HepG2 (cell line): Measurements from ENCODE around the gene PYGO1. TPM values are rescaled to one million over a fixed set of nuclear protein-coding genes. Genes with fewer than 3 reads are reported as not detected.

Experiments
- FOXK2 ChIP-seq: fragments of 450-650 bp; IDR thresholded peaks from 2 replicates; pipeline ENCODE4 v1.6.1; 2016
- GTF2F1 ChIP-seq: fragments of 150-350 bp; IDR thresholded peaks from 2 replicates; pipeline ENCODE4 v1.6.1; 2014; ENCODE audit warnings: low read length
- MEIS2 ChIP-seq: sonication (generic); formaldehyde crosslinking; IDR thresholded peaks from 2 replicates; pipeline ENCODE4 v1.9.0; 2021; ENCODE audit warnings: mild to moderate bottlenecking, missing genetic modification reagents
- NFE2L1 ChIP-seq: sonication (generic); formaldehyde crosslinking; IDR thresholded peaks from 2 replicates; pipeline ENCODE4 v1.4.0; 2020; ENCODE audit warnings: missing genetic modification reagents, mild to moderate bottlenecking, borderline replicate concordance
- NR2F6 ChIP-seq, 2 experiments: IDR thresholded peaks; 2 replicates each; pipeline ENCODE4 v1.6.1; 2016; ENCODE audit warnings: antibody characterized with exemption in 1 of 2, mild to moderate bottlenecking in 1 of 2
- REXO4 ChIP-seq: sonication (generic); formaldehyde crosslinking; IDR thresholded peaks from 2 replicates; pipeline ENCODE4 v1.8.0; 2022; ENCODE audit warnings: missing genetic modification reagents, mild to moderate bottlenecking, borderline replicate concordance
- TAF15 ChIP-seq: fragments of 200-400 bp; formaldehyde crosslinking; IDR thresholded peaks from one replicate; pipeline ENCODE4 v1.6.1; 2018; ENCODE audit warnings: mild to moderate bottlenecking, low read depth, low read length; ENCODE audit not compliant: poor library complexity, severe bottlenecking
- TCF12 ChIP-seq, 2 experiments: fragments of 450-650 bp in 1 of 2; sonication (generic) in 1 of 2; formaldehyde crosslinking in 1 of 2; IDR thresholded peaks; 2 replicates each; pipeline versions ENCODE4 v1.6.1 to v1.8.0; 2017 to 2022; ENCODE audit warnings: antibody characterized with exemption in 1 of 2, mild to moderate bottlenecking in 1 of 2, missing genetic modification reagents in 1 of 2, moderate library complexity in 1 of 2
- ZNF30 ChIP-seq: sonication (generic); formaldehyde crosslinking; IDR thresholded peaks from 2 replicates; pipeline ENCODE4 v1.5.0; 2020; ENCODE audit warnings: mild to moderate bottlenecking, missing genetic modification reagents
- ZNF383 ChIP-seq: sonication (generic); formaldehyde crosslinking; IDR thresholded peaks from 2 replicates; pipeline ENCODE4 v1.4.0; 2020; ENCODE audit warnings: missing genetic modification reagents, mild to moderate bottlenecking, borderline replicate concordance
- ZNF451 ChIP-seq: sonication (generic); formaldehyde crosslinking; IDR thresholded peaks from 2 replicates; pipeline ENCODE4 v1.5.0; 2020; ENCODE audit warnings: mild to moderate bottlenecking, missing genetic modification reagents
- ZNF577 ChIP-seq: sonication (generic); formaldehyde crosslinking; IDR thresholded peaks from 2 replicates; pipeline ENCODE4 v1.4.0; 2020; ENCODE audit warnings: mild to moderate bottlenecking, low read depth, missing genetic modification reagents, borderline replicate concordance
- ZNF616 ChIP-seq: sonication (generic); formaldehyde crosslinking; IDR thresholded peaks from 2 replicates; pipeline ENCODE4 v1.5.0; 2020; ENCODE audit warnings: low read depth, mild to moderate bottlenecking, missing genetic modification reagents
- polyA plus RNA-seq, 8 experiments: library from polyadenylated mRNA; depleted of rRNA in 3 of 8; stranded (reverse) in 7 of 8; unstranded in 1 of 8; fragments of >200 nt; fragmentation: Illumina TruSeq in 4 of 8; extraction: Trizol in 4 of 8; gene quantifications; 2 replicates each; pipeline versions ENCODE4 v1.2.1 to v1.2.3, GENCODE V29; 2011 to 2016; ENCODE audit warnings: low read depth in 4 of 8, missing spikeins in 1 of 8, mixed read lengths in 1 of 8; ENCODE audit not compliant: insufficient read depth in 1 of 8
- total RNA-seq, 5 experiments: library from RNA; depleted of rRNA; stranded (reverse); fragments of >200 nt; fragmentation: Illumina TruSeq; extraction: Trizol; gene quantifications; 2 replicates each; pipeline ENCODE4 v1.2.3, GENCODE V29; 2016; ENCODE audit warnings: low read depth in 1 of 5
- TF ChIP-seq, protein P1 (sequence below): sonication (generic); formaldehyde crosslinking; IDR thresholded peaks from 2 replicates; pipeline ENCODE4 v1.4.0; 2020; ENCODE audit warnings: missing genetic modification reagents, borderline replicate concordance
- TF ChIP-seq, protein P2 (sequence below): sonication (generic); formaldehyde crosslinking; IDR thresholded peaks from 2 replicates; pipeline ENCODE4 v1.5.1; 2020; ENCODE audit warnings: missing genetic modification reagents, mild to moderate bottlenecking, borderline replicate concordance
- TF ChIP-seq, protein P3 (sequence below): sonication (generic); formaldehyde crosslinking; IDR thresholded peaks from 2 replicates; pipeline ENCODE4 v1.4.0; 2020; ENCODE audit warnings: missing genetic modification reagents, low read depth, mild to moderate bottlenecking, borderline replicate concordance
- TF ChIP-seq, protein P4 (sequence below), 2 experiments: sonication (generic) in 1 of 2; formaldehyde crosslinking in 1 of 2; IDR thresholded peaks; 2 replicates each; pipeline versions ENCODE4 v1.4.0 to v1.6.1; 2016 to 2020; ENCODE audit warnings: borderline replicate concordance in 1 of 2, low read depth in 1 of 2, mild to moderate bottlenecking in 1 of 2, missing genetic modification reagents in 1 of 2
- TF ChIP-seq, protein P5 (sequence below): sonication (generic); formaldehyde crosslinking; IDR thresholded peaks from 2 replicates; pipeline ENCODE4 v1.4.0; 2020; ENCODE audit warnings: missing genetic modification reagents, borderline replicate concordance

The PYGO1 gene
- total and polyA plus RNA-seq, 2 of the 13 experiments (the other 11 are each of a cell fraction or from before 2014, with no cell fraction given) = 1.1 to 1.8 TPM

DNA sequence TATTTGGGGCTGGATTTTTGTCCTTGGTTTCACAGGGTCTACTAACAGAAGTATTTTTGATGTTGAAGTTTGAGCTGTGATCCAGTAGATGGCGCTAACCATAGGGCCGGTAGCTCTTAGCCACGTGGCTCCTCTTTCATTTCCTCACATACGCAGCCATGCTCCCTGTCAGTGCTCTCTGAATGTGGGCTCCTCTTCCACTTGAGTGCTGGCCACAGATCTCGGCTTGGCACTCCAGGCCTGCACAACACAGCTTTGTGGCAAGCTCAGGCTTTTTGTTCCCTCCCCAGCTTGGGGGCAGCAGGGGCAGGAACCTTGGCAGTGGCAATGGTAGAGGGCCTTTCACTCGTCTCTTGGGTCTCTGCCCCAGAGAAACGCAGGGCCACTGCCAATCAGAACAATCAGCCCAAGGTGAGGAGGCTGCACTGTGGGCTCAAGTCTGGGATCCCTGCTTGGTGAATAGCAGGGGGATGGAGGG lies 61.5 kb downstream of the PYGO1 start (continued):
- TF ChIP-seq, protein P1, sequence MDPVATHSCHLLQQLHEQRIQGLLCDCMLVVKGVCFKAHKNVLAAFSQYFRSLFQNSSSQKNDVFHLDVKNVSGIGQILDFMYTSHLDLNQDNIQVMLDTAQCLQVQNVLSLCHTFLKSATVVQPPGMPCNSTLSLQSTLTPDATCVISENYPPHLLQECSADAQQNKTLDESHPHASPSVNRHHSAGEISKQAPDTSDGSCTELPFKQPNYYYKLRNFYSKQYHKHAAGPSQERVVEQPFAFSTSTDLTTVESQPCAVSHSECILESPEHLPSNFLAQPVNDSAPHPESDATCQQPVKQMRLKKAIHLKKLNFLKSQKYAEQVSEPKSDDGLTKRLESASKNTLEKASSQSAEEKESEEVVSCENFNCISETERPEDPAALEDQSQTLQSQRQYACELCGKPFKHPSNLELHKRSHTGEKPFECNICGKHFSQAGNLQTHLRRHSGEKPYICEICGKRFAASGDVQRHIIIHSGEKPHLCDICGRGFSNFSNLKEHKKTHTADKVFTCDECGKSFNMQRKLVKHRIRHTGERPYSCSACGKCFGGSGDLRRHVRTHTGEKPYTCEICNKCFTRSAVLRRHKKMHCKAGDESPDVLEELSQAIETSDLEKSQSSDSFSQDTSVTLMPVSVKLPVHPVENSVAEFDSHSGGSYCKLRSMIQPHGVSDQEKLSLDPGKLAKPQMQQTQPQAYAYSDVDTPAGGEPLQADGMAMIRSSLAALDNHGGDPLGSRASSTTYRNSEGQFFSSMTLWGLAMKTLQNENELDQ (CRISPR knock-in tag) = no peak
- TF ChIP-seq, protein P2, sequence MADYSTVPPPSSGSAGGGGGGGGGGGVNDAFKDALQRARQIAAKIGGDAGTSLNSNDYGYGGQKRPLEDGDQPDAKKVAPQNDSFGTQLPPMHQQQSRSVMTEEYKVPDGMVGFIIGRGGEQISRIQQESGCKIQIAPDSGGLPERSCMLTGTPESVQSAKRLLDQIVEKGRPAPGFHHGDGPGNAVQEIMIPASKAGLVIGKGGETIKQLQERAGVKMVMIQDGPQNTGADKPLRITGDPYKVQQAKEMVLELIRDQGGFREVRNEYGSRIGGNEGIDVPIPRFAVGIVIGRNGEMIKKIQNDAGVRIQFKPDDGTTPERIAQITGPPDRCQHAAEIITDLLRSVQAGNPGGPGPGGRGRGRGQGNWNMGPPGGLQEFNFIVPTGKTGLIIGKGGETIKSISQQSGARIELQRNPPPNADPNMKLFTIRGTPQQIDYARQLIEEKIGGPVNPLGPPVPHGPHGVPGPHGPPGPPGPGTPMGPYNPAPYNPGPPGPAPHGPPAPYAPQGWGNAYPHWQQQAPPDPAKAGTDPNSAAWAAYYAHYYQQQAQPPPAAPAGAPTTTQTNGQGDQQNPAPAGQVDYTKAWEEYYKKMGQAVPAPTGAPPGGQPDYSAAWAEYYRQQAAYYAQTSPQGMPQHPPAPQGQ (CRISPR knock-in tag) = no peak
- TF ChIP-seq, protein P3, sequence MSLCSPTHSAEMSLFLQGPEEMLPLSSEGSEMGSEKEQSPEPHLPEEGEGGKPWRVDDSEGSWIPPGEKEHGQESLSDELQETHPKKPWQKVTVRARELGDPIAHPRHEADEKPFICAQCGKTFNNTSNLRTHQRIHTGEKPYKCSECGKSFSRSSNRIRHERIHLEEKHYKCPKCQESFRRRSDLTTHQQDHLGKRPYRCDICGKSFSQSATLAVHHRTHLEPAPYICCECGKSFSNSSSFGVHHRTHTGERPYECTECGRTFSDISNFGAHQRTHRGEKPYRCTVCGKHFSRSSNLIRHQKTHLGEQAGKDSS = peak; percentile 95
- TF ChIP-seq ZNF30 (CRISPR knock-in tag) (no peak), NR2F6 (IDR thresholded peaks at IDR 0.05) (no peak), NR2F6 (CRISPR knock-in tag; IDR thresholded peaks at IDR 0.05) (no peak), MEIS2 (CRISPR knock-in tag) (0 out of 2 replicates have a peak, but pooled peaks have one; percentile 19), ZNF577 (no peak), NFE2L1 (CRISPR knock-in tag) (no peak), ZNF451 (CRISPR knock-in tag) (0 out of 2 replicates have a peak, but pooled peaks have one; percentile 31), FOXK2 (no peak), GTF2F1 (no peak), TAF15 (no peak), ZNF616 (no peak), REXO4 (CRISPR knock-in tag) (no peak), ZNF383 (no peak), TCF12 (IDR thresholded peaks at IDR 0.05) (no peak), TCF12 (CRISPR knock-in tag; IDR thresholded peaks at IDR 0.05) (no peak)
- TF ChIP-seq, protein P4, sequence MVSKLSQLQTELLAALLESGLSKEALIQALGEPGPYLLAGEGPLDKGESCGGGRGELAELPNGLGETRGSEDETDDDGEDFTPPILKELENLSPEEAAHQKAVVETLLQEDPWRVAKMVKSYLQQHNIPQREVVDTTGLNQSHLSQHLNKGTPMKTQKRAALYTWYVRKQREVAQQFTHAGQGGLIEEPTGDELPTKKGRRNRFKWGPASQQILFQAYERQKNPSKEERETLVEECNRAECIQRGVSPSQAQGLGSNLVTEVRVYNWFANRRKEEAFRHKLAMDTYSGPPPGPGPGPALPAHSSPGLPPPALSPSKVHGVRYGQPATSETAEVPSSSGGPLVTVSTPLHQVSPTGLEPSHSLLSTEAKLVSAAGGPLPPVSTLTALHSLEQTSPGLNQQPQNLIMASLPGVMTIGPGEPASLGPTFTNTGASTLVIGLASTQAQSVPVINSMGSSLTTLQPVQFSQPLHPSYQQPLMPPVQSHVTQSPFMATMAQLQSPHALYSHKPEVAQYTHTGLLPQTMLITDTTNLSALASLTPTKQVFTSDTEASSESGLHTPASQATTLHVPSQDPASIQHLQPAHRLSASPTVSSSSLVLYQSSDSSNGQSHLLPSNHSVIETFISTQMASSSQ (IDR thresholded peaks at IDR 0.05; ENCODE audit: low read depth) = no peak
- TF ChIP-seq, protein P4 (CRISPR knock-in tag; IDR thresholded peaks at IDR 0.05; ENCODE audit: borderline replicate concordance) = no peak
- TF ChIP-seq, protein P5, sequence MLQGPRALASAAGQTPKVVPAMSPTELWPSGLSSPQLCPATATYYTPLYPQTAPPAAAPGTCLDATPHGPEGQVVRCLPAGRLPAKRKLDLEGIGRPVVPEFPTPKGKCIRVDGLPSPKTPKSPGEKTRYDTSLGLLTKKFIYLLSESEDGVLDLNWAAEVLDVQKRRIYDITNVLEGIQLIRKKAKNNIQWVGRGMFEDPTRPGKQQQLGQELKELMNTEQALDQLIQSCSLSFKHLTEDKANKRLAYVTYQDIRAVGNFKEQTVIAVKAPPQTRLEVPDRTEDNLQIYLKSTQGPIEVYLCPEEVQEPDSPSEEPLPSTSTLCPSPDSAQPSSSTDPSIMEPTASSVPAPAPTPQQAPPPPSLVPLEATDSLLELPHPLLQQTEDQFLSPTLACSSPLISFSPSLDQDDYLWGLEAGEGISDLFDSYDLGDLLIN (CRISPR knock-in tag) = no peak
